Measurements from ENCODE around the gene PRND.
"Not testable (repeated sequence)": the region's sequence is repeated elsewhere in the genome, so short reads cannot be mapped to it uniquely, and the experiment has no call there.

The PRND gene, protein sequence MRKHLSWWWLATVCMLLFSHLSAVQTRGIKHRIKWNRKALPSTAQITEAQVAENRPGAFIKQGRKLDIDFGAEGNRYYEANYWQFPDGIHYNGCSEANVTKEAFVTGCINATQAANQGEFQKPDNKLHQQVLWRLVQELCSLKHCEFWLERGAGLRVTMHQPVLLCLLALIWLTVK

DNA sequence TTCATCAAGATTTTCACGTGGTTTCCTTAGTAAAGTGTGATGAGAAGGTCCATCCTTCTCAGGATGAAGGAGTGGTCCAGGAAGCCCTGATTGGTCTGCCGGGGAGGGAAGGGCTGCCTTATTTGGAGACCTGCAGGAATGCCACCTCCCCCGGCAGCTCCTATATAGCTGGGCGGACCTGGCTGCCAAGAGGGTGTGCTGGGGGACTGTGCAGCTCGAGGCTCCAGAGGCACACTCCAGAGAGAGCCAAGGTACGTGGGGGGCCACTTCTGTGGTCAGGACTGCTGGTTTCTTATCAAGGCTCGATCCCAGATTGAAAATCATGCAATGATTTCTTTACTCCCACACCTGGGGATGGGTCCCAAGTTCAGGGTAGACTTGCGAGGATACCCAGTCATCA, at the start of gene PRND:
Gene PRND, plus strand, starts transcription at position 191 of the 400 bp plus-strand sequence. CDS start 2,643 bp downstream, outside the sequence.
- no peak for DNase-seq

DNA sequence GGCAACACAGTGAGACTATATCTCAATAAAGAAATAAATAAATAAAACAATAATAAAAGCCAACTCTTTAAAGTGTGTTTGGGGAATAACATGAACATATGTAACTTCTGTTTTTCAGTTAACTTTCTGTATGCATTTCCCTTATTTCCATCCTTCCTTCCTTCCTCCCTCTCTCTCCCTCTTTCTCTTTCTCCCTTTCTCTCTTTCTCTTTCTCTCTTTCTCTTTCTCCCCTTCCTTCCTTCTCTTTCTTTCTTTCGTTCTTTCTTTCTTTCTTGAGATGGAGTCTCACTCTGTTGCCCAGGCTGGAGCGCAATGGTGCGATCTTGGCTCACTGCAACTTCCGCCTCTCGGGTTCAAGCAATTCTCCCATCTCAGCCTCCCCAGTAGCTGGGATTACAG, 48.8 kb upstream of the PRND start:
- no peak for DNase-seq

DNA sequence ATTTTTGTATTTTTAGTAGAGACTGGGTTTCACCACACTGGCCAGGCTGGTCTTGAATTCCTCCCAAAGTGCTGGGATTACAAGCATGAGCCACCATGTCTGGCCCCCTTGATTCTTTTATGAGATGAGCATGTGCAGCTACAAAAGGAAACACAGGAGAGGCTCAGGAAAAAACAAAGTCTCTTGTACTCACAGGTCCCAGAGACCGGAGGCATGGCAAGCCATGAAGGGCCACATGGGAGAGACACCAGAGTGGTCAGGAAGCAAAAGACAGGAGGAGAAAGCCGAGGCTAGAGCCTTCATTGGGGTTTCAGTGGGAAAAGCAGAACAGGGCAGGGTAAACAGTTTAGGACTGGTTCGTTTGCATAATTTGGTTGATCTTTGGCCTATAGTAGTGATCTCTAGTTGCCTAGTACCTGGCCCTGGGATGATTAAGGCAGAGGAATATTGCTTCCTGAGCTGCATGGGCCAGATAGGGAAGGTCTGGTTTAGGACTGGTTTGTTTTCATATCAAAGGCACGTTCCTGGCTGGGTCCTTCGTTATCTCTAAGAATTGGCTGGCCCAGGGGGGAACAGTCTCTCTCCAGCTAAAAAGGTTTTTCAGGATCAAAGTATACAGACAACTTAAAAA, 48.2 kb upstream of the PRND start:
- no peak for DNase-seq

DNA sequence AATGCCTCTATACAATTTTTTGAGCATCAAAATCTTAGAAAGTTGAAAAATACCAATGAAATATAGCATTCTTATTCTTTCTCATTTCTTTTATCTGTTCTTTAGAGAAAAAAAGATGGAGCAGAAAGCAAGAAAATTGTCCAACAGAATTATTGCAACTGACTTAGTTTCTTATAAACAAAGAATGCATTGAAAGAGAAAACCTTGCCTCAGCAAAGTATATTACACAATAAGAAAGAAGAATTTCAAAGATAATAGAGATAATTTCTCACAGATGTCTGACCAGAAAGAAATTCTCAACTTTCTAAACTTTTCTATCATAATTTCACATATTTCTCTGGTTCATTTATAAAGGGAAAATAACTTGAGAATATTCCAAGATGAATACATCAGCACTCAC, 47.0 kb upstream of the PRND start:
- DNase-seq = no peak

DNA sequence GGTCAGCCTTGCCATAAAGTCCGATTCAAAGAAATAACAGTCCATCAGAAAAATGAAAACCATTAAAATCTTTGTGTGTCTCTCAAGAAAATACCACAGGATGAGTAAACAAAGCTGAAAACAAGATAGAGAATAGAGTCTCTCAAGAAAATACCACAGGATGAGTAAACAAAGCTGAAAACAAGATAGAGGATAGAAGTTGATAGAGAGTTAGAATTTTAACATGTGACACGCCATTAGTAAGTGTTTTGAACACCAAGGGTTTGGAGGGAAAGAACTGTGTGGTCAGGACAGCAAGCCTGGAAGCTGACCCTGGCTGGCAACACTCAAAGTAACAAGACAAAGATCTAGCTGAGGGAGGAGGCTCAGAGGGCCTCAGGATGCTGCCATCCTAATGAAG, 43.9 kb upstream of the PRND start:
- DNase-seq = no peak

DNA sequence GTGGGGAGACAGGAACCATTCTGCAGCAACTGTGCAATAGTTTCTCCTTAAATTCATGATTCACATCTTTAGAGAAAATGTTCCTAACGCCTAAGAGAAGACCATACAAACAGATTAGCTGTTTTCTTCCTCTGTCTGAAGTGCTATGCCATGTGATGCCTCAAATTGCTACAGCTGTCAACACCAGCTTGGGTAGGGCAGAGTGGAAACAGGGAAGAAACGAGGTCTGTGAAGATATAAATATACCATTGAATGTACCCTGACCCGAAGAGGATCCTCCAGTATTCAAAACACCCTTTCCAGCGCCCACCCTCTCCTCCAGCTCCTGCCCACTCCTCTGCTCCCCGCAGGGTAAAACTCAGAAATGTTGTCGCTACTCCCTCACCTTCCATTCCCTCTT, 40.3 kb upstream of the PRND start:
- no peak for DNase-seq

DNA sequence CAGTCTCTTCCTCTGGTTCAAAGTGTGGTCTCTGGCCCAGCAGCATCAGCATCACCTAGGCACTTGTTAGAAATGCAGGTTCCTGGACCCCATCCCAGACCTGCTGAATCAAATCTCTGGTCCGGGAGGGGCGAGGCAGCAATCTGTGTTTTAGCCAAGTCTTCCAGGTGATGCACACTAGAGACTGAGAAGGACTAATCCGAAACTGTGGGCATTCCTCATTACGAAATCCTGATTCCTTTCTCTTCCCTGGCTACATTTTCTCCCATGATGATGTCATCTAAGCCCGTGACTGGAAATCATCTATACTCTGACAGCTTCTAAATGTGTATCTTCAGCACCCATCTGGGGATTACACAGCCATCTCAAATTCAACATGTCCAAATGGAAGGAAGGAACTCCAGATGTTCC, 39.7 kb upstream of the PRND start:
- no peak for DNase-seq

DNA sequence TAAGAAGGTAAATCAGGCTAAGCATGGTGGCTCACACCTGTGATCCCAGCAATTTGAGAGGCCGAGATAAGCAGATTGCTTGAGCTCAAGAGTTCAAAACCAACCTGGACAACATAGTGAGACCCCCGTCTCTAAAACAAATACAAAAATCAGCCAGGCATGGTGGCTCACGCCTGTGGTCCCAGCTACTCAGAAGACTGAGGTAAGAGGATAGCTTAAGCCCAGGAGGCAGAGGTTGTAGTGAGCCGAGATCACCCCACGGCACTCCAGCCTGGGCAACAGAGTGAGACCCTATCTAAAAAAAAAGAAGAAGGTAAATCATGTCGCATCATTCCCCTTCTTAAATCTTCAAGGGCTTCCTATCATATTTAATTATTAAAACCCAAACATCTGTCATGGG, 39.0 kb upstream of the PRND start:
- DNase-seq = no peak

DNA sequence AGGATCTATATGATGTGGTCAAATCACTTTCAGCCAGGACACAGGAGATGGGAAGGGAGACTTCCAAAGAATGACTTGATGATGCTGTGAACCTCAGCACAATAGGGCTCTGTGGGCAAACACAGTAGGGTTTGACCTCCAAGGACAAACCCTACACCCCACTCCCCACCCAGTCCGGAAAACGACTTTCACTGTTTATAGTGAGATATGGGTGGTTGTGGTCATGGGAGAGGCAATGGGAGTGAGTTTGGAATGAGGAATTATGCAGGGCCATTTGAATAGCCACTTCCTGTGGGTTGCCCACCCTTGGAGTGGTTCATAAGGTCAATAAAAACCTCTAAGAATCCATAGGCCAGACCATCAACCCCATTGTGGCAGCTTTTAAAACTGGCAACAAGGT, 38.4 kb upstream of the PRND start:
- DNase-seq = no peak

DNA sequence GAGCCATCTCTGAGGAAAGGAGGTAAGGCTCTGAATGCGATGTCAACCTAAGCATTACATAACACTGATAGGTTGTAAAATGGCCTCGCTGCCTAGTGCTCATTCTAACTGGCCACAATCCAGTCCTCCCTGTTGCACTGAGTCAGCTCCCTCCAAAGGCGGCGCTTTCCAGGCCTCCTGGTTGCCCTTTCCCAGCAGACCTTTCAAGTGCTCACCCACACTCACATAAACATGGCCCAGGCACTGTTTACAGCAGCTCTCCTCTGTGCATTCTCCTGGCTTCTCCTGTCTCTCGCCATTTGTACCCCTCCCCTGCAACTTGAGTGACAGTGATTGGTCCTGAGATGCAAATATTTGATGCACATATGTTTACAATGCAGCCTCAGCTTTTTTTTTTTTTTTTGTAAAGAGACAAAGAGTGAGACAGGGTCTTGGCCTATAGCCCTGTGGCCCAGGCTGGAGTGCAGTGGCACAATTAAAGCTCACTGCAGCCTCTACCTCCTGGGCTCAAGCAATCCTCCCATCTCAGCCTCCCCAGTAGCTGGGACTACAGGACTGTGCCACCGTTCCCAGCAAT, 36.8 kb upstream of the PRND start:
- no peak for DNase-seq

DNA sequence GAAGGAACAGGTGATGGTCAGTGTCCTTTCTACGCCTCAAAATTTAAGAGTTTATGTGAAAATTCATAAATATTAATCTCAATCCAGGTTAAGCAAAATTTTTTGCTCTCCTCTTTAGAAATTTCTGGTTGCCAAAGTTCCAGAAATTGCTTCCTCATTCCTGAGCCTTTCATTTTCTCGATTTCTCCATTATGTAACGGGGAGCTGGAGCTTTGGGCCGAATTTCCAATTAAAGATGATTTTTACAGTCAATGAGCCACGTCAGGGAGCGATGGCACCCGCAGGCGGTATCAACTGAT, 35.8 kb upstream of the PRND start:
- DNase-seq = no peak

DNA sequence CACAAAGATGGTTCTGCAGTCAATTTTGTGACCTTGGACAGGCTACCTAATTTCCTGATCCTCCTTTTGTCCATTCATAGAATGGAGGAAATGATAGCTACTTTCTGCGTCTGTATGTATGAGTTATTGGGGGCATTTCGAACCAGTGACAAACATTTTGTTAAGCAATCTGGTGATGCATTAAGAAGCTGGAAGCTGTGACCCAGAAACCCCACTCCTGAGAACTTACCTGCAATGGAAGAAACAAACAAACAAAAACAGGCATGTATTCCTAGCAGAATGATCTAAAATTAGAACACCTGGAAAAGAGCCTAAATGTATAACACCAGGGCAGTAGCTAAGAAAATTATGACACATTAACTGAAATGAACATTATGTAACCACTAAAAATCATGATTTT, 33.4 kb upstream of the PRND start:
- DNase-seq = no peak

DNA sequence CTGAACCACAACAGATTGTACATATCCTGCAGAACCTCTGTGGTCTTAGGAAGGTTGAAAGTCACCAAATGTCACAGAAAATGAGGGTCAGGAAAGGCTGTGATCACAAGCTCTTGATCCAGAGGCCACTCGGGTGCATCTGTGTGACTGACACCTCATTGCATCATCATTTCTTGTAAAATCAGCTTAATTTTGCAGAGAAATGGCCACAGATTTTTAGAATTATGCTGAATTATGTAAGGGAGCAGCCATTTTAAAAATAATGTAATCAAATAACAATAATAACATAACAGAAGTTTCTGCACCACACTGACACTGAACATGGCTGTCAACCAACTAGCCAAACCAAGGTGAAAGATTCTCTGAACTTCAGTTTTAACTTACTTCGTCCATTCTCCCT, 32.5 kb upstream of the PRND start:
- no peak for DNase-seq

DNA sequence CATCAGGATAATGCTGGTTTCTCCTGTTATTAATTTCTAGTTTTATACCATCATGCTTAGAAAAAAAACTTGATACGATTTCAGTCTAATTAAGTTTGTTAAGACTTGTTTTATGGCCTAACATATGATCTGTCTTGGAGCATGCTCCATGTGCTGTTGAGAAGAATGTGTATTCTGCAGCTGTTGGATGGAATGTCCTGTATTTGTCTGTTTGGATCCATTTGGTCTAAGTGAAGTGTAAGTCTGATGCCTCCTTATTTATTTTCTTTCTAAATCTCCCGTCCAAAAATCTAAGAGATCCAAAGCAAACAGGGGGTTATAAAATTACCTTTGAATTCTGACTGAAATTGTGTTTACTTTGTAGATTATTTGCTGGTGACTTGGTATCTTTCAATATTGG, 30.0 kb upstream of the PRND start:
- no peak for DNase-seq

DNA sequence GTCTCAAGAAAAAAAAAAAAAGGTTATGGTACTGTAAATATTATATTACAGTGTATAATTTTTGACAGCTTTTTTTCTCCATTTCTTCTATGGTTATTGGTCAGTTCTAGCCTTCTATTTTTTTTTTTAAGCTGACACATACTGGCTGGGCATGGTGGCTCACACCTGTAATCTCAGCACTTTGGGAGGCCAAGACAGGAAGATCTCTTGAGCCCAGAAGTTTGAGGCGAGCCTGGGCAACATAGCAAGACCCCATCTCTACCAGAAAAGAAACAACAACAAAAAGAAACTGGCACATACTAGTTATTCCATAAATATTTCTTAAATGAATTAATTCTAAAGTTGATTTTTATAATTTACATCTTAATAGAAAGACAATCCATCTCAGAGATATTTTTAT, 27.6 kb upstream of the PRND start:
- DNase-seq = no peak

DNA sequence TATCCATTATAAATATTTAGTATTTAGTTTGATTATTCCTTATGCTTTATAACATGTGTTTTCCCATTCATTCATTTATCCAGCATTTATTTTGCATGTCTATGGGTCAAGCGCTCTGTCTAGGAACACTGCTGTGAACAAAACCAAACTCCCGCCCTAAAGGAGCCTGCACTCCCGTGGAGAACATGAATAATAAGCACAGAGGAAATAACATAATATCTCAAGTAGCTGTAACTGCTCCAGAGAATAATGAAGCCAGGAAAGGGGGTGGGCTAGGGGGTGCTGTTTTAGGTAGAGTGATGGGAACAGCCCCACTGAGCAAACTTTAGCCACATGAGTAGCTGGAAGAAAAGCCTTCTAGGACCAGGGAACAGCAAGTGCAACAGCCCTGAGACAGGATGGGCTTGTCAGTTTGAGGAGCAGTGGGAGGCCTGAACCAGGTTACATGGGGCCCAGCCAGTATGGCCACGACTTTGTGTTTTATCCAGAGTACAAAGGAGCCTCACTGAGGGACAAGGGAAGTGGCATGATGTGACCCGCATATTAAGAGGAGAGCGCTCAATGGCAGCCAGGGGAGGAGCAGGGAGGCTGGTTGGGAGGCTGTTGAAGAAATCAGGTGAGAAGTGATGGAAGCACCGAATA, 24.4 kb upstream of the PRND start:
- no peak for DNase-seq

DNA sequence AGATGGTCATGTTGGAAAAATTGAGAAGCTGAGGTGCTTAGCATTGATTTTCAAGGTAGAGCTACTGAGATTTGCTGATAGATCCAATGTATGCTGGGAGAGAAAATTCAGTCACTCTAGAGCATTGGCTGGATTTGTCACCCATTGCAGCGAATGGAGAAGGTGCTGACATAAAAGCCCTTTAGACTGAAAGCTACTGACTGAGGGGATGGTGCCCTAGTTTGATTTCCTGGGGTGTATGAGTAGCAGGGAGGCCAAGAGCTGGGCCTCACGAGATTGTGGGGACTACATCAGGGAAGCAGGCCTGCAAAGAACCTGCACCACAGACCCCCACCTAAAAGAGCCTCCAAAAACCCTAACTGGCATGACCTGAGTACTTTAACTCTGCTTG, 23.9 kb upstream of the PRND start:
- no peak for DNase-seq

DNA sequence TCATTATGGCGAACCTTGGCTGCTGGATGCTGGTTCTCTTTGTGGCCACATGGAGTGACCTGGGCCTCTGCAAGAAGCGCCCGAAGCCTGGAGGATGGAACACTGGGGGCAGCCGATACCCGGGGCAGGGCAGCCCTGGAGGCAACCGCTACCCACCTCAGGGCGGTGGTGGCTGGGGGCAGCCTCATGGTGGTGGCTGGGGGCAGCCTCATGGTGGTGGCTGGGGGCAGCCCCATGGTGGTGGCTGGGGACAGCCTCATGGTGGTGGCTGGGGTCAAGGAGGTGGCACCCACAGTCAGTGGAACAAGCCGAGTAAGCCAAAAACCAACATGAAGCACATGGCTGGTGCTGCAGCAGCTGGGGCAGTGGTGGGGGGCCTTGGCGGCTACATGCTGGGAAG, 22.5 kb upstream of the PRND start:
- no peak for DNase-seq

DNA sequence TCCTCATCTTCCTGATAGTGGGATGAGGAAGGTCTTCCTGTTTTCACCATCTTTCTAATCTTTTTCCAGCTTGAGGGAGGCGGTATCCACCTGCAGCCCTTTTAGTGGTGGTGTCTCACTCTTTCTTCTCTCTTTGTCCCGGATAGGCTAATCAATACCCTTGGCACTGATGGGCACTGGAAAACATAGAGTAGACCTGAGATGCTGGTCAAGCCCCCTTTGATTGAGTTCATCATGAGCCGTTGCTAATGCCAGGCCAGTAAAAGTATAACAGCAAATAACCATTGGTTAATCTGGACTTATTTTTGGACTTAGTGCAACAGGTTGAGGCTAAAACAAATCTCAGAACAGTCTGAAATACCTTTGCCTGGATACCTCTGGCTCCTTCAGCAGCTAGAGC, 21.8 kb upstream of the PRND start:
- DNase-seq = no peak

DNA sequence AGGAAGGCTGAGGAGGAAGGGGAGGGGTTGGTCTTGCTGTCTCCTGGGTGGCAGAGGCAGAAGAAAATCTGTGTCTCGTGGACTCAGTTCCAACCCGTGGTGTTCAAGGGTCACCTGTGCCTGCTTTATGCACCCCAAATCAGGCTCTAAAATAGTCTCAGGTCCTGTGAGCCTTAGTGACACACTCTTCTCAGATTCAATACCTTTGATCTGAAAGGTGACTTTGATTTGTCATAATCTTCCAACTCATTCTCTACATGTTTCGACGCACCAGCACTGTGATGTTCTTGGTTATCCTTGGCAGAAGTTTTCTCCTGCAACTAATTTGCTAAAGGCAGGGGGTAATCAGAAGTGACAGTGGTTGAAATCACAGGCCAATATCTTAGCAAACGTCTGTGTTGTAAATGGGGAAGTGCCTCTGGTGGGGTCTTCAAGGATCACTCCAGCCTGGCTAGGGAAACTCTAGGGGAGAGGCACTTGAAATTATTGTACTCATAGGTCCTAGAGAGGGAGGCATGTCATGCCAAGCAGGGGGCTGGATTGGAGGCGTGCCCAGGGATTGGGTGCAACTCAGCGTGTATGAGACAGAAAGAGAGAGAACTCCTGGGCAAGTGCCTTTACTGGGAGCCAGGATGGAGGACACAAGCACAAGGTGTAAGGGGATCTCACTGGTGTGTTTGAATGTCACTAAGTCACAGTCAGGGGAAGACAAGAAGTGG, 19.0 kb upstream of the PRND start:
- DNase-seq = no peak

DNA sequence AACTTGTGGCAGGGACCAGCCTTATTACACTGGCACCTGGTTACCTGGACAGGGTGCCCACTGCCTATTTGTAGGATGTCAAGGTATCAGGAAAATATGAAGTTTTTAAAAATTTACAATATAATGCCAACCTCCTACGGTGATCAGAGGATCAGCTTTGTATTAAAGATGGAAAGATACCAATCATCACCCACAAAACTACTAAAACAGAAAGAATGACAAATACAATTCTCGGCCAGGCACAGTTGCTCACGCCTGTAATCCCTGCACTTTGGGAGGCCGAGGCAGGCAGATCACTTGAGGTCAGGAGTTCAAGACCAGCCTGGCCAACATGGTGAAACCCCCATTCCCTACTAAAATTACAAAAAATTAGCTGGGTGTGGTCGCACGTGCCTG, 18.4 kb upstream of the PRND start:
- no peak for DNase-seq

DNA sequence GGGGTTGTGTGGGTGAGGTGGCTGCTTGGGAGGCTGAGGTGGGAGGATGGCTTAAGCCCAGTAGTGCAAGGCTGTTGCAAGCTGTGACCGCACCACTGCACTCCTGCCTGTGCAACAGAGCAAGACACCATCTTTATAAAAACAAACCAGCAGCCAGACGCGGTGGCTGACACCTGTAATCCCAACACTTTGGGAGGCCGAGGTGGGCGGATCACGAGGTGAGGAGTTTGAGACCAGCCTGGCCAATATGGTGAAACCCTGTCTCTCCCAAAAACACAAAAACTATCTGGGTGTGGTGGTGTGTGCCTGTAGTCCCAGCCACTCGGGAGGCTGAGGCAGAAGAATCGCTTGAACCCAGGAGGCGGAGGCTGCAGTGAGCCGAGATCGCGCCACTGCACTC, 14.8 kb upstream of the PRND start:
- DNase-seq = not testable (repeated sequence)

DNA sequence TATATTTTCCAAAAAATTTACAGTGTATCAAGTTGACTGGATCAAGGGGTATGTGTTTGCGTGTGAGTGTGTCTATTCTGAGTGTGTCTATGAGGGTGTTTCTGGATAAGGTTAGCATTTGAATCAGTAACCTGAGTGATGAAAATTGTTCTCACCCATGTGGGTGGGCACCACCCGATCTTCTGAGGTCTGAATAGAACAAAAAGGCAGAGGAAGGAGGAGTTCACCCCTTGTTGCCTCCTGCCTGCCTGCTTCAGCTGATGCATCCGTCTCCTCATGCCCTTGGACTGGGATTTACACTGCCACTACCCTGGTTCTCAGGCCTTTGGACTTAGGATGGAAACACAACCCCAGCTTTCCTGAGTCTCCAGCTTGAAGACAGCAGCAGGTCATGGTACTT, 13.7 kb upstream of the PRND start:
- no peak for DNase-seq

DNA sequence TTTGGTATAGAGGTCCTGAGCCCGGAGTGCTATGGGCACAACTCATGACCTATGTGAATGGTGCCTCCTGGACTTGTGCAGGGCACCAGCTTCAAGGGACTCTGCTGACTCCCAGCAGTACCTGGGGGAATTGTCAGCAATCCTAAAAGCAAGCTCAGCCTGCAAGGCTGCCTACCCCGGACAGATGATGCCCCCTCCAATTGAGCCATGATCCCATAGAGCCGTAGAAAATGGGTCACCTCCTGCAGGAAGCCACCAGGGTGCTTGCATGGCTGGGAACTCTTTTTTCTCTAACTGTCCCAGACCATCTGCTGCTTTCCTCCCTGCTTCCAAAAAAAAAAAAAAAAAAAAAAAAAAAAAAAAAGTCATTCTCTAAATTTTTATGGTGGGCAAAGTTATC, 12.9 kb upstream of the PRND start:
- DNase-seq = no peak
